HUES64 (cell line): ENCODE data around the gene KRT36. TPM values are rescaled to one million over a fixed set of nuclear protein-coding genes. Genes with fewer than 3 reads are reported as not detected.

ENCODE experiments used
- H3K27ac ChIP-seq: 2 replicates; pipeline ENCODE4 v1.7.0; 2013; ENCODE audit warnings: low read depth, low read length, inconsistent platforms
- H3K27me3 ChIP-seq: 2 replicates; pipeline ENCODE4 v1.6.1; 2013; ENCODE audit warnings: mild to moderate bottlenecking, low read length; ENCODE audit not compliant: insufficient read depth
- H3K36me3 ChIP-seq: 2 replicates; pipeline ENCODE4 v1.6.1; 2013; ENCODE audit warnings: mild to moderate bottlenecking, low read length; ENCODE audit not compliant: insufficient read depth
- H3K4me1 ChIP-seq: 2 replicates; pipeline ENCODE4 v1.6.1; 2013; ENCODE audit warnings: mild to moderate bottlenecking, low read length, moderate library complexity; ENCODE audit not compliant: insufficient read depth
- H3K4me3 ChIP-seq: 2 replicates; pipeline ENCODE4 v1.5.1; 2013; ENCODE audit warnings: mild to moderate bottlenecking, low read length, moderate library complexity
- H3K9ac ChIP-seq: 2 replicates; pipeline ENCODE4 v1.6.1; 2013; ENCODE audit warnings: mild to moderate bottlenecking, low read depth, low read length
- H3K9me3 ChIP-seq: 2 replicates; pipeline ENCODE4 v1.6.1; 2013; ENCODE audit warnings: low read depth, low read length; ENCODE audit not compliant: insufficient read depth
- WGBS: fragments of 150-250, 120-280 bp; methylation state at CpG from one replicate; pipeline ENCODE4 v1.1.7; 2013; ENCODE audit warnings: missing lambda C conversion rate; 5-methylcytosine and 5-hydroxymethylcytosine counted together
- polyA plus RNA-seq, 2 experiments: library from polyadenylated mRNA; stranded (reverse); fragments of 50-300 nt; gene quantifications; one replicate each; pipeline ENCODE4 v1.2.3, GENCODE V29; 2013

The KRT36 gene
- polyA plus RNA-seq (2013, experiment 1 of 2) = not detected
- polyA plus RNA-seq (2013, experiment 2 of 2) = not detected

DNA sequence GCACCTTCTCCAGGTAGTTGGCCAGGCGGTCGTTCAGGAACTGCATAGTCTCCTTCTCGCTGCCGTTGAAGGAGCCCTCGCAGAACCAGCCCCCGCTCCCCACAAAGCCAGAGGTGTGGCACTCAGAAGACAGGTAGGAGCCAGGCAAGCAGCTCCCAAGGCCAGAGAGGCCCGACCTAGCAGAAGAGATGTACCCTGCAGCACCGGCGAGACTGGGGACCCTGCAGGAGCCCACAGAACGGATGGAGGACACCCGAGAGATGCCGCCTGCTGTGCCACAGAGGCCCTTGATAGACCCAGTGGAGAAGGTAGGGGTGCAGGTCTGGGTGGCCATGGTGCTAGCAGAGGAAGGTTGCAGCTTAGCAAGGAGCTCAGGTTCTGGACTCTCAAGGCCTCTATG, at the start of gene KRT36:
Gene KRT36 (minus strand): TSS at position 380 of the 400 bp plus-strand sequence. CDS start 46 bp downstream, at position 334.
- Histone ChIP-seq H3K9me3 (no peaks in the 10 kb centered on the region), H3K27me3 (peaks cover 3% of the 10 kb centered on the region; the same call in 1 of the 2 replicates), H3K36me3 (no peaks in the 10 kb centered on the region), H3K4me1 (no peaks in the 10 kb centered on the region), H3K4me3 (no peak within 1 kb of the TSS), H3K27ac (no peak within 1 kb of the TSS), H3K9ac (no peak within 1 kb of the TSS)
- WGBS = 97% methylated on average over 12 of the region's 12 CpGs

DNA sequence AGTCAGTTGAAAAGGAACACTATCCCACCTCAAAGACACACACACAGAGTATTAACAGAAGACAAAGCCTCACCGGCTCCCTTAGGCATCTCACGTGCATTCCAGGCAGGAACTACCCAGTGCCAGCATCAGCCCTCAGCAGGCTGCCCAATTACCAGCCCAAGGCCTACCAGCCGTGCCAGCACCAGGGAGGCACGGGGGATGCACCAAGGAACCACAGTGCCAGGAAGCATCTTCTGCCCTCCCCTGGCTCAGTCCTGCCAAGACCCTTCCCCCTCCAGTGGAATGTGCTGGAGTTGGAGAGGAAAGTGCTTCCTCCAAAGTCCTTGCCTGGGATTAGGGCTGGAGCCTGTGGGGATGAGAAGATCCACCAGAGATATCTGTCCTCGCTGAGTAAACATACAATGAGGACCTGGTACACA, 49.4 kb upstream of the KRT36 start:
- 69% methylated on average over 5 of the region's 5 CpGs for WGBS
- Histone ChIP-seq H3K27me3 (no peaks in the 10 kb centered on the region), H3K9me3 (no peaks in the 10 kb centered on the region), H3K27ac (no peak overlapping the region; the same call in 1 of the 2 replicates), H3K36me3 (no peaks in the 10 kb centered on the region), H3K4me3 (no peak overlapping the region), H3K4me1 (peaks cover 11% of the 10 kb centered on the region; the same call in 1 of the 2 replicates), H3K9ac (no peak overlapping the region)

DNA sequence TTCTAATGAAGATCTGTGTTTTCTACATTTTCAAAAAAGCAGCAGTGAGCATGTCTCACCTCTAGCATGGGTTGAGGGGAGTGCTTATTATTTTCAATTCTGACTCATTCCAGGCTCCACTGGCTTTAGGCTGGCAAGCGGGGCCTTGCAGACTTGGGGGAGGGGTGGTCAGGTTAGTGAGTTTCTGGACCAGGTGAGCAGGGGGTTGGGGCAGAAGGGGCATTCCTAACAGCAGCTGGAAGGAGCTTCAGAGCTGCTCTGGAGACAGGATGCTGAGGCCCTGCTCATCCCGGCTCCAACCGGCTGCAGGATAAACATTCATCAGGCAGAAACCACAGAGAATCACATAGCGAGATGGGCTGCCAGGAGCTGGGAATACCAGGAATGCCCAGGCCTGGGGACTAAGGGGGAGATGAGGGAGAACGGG, 48.9 kb upstream of the KRT36 start:
- Histone ChIP-seq H3K4me3 (no peak overlapping the region), H3K9me3 (no peaks in the 10 kb centered on the region), H3K36me3 (no peaks in the 10 kb centered on the region), H3K27me3 (no peaks in the 10 kb centered on the region), H3K4me1 (peaks cover 11% of the 10 kb centered on the region; the same call in 1 of the 2 replicates), H3K9ac (no peak overlapping the region), H3K27ac (no peak overlapping the region; the same call in 1 of the 2 replicates)
- WGBS = 74% methylated on average over 5 of the region's 5 CpGs

DNA sequence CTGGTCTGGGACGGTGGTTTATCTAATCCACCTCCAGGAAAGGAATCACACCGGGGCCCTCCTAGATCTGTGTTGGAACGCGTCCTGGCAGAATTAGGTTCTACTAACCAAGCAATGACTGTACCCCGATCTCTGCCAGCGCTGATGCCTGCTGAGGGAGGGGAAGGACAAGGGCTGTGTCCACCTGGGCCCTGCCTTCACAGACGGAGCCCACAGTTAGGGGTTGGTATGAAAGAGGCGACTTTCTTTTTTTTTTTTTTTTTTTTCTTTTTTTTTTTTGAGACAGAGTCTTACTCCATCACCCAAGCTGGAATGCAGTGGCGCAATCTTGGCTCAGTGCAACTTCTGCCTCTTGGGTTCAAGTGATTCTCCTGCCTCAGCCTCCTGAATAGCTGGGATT, 48.3 kb upstream of the KRT36 start:
- WGBS = 90% methylated on average over 7 of the region's 9 CpGs
- Histone ChIP-seq H3K27me3 (no peaks in the 10 kb centered on the region), H3K9me3 (no peaks in the 10 kb centered on the region), H3K4me3 (no peak overlapping the region), H3K36me3 (no peaks in the 10 kb centered on the region), H3K27ac (no peak overlapping the region), H3K4me1 (peaks cover 11% of the 10 kb centered on the region; the same call in 1 of the 2 replicates), H3K9ac (no peak overlapping the region)

GRCh38 chr17:41537614-41537954, 47.9 kb upstream of the KRT36 start:
- peaks cover 11% of the 10 kb centered on the region; the same call in 1 of the 2 replicates for H3K4me1 ChIP-seq
- no peaks in the 10 kb centered on the region for H3K27me3 ChIP-seq
- H3K4me3 ChIP-seq = no peak overlapping the region
- H3K36me3 ChIP-seq = no peaks in the 10 kb centered on the region
- 81% methylated on average over 7 of the region's 7 CpGs for WGBS
- H3K27ac ChIP-seq = no peak overlapping the region
- no peaks in the 10 kb centered on the region for H3K9me3 ChIP-seq
- H3K9ac ChIP-seq = no peak overlapping the region

DNA sequence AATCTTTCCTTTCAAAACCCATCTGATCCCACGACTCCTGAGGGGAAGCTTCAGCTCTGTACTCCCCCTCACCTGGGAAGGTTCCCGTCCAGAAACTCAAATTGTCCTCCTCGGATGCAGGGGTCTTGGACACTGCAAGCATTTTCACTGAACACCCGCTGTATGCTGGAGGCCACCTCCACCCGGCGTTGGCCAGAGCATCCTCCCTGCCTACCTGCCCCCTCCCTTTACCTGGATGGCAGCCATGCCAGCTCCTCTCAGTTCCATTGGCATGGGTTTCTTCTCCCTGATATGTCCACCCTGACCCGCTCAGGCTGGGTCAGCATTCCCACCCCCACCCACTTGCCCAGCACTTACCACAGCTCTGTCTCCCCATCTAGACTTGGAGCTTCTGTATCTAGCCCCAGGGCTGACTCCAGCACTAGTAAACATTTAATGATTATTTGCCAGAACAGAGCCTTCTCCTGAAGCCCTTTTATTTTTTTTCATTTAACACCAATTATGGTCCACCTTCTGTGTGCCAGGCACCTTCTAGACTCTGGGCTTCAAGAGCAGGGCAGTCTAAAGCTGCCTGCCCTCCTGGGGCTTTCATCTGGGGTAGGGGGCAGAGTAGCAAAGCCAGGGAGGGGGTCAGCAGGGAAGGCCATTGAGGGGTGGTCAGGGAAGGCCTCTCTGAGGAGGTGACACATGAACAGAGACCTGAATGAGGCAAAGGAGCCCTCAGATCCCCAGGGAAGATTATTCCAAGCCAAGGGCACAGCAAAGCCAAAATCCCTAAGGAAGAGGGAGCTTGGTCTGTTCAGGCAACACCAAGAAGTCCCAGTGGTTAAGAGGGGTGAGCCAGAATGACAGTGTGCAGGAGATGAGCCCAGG, 47.3 kb upstream of the KRT36 start:
- H3K4me1 ChIP-seq = peaks cover 11% of the 10 kb centered on the region; the same call in 1 of the 2 replicates

DNA sequence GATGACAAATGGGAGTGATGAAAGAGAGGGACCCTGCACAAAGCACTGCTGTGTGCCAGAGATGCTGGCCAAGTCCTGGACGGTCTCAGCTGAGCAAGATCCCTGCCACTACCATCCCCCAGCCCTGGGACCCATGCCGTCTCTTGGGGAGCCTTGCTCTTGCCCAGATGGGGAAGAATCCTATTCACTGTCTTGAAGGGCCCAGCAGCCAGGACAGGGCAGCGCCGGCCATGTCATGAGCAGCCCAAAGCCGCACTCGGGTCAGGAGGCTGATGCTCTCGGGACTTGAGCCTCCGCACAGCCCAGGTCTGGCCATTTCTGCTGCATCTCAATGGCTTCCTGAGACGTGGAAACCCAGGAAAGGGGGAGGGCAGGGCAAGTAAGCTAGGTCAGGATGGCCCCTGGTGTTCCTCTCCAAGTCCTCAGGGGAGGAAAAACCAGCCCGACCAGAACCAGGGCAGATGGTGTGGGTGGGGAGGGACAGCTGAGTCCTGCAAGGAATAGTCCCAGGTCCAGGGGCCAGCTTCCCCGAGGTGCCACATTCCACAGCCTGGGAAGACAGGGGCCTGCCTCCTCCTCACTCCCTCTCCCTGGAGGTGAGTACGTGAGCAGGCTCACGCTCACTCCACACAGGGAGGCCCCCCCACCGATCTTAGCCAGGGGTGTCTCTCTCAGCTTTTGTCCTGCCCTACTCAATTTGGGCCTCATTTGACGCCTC, 46.2 kb upstream of the KRT36 start:
- no peak overlapping the region for H3K27ac ChIP-seq
- H3K9me3 ChIP-seq = no peaks in the 10 kb centered on the region
- no peaks in the 10 kb centered on the region for H3K36me3 ChIP-seq
- 73% methylated on average over 15 of the region's 15 CpGs for WGBS
- no peak overlapping the region for H3K4me3 ChIP-seq
- no peak overlapping the region for H3K9ac ChIP-seq
- peaks cover 11% of the 10 kb centered on the region; the same call in 1 of the 2 replicates for H3K4me1 ChIP-seq
- no peaks in the 10 kb centered on the region for H3K27me3 ChIP-seq

More for the DNA sequence above, 47.3 kb upstream of the KRT36 start:
- H3K27ac ChIP-seq = no peak overlapping the region
- WGBS = 91% methylated on average over 7 of the region's 7 CpGs
- H3K4me3 ChIP-seq = no peak overlapping the region
- no peak overlapping the region for H3K9ac ChIP-seq
- H3K36me3 ChIP-seq = no peaks in the 10 kb centered on the region
- H3K27me3 ChIP-seq = no peaks in the 10 kb centered on the region
- no peaks in the 10 kb centered on the region for H3K9me3 ChIP-seq

GRCh38 chr17:41534899-41535546, 45.3 kb upstream of the KRT36 start:
- Histone ChIP-seq H3K27ac (no peak overlapping the region), H3K4me3 (no peak overlapping the region), H3K27me3 (no peaks in the 10 kb centered on the region), H3K36me3 (no peaks in the 10 kb centered on the region), H3K4me1 (peaks cover 11% of the 10 kb centered on the region; the same call in 1 of the 2 replicates), H3K9me3 (no peaks in the 10 kb centered on the region), H3K9ac (no peak overlapping the region)
- 79% methylated on average over 7 of the region's 7 CpGs for WGBS

- WGBS = 98% methylated on average over 4 of the region's 7 CpGs
- H3K36me3 ChIP-seq = no peaks in the 10 kb centered on the region
- no peak overlapping the region for H3K27ac ChIP-seq
- no peak overlapping the region for H3K4me3 ChIP-seq
- peaks cover 10% of the 10 kb centered on the region for H3K4me1 ChIP-seq
- no peaks in the 10 kb centered on the region for H3K9me3 ChIP-seq
- no peaks in the 10 kb centered on the region for H3K27me3 ChIP-seq
- H3K9ac ChIP-seq = no peak overlapping the region
These were observed 43.9 kb upstream of the KRT36 start for GRCh38 chr17:41533613-41534012.

- no peak overlapping the region for H3K4me3 ChIP-seq
- 88% methylated on average over 7 of the region's 9 CpGs for WGBS
- no peaks in the 10 kb centered on the region for H3K9me3 ChIP-seq
- no peak overlapping the region for H3K27ac ChIP-seq
- H3K36me3 ChIP-seq = no peaks in the 10 kb centered on the region
- peaks cover 9% of the 10 kb centered on the region for H3K4me1 ChIP-seq
- no peaks in the 10 kb centered on the region for H3K27me3 ChIP-seq
- no peak overlapping the region for H3K9ac ChIP-seq
These were observed 43.3 kb upstream of the KRT36 start for GRCh38 chr17:41532947-41533570.
